ENCODE results near the gene CCT3.

The CCT3 gene

DNA sequence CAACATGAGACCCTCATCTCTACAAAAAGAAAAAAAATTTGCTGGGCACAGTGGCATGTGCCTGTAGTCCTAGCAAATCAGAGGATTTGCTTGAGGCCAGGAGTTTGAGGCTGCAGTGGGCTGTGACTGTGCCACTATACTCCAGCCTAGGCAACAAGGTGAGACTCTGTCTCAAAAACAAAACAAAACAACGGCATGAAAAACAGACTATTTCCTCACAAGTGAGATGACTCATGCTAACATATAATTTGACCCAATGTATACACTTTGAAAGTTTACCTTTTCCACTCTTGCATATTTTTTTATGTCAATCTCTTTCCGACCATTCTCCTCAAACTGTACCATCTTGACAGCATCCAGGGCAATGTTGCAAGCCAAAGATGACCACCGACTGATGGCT lies 17.5 kb downstream of the CCT3 start:
- DNase-seq (ENCODE audit: low read depth): no peak

DNA sequence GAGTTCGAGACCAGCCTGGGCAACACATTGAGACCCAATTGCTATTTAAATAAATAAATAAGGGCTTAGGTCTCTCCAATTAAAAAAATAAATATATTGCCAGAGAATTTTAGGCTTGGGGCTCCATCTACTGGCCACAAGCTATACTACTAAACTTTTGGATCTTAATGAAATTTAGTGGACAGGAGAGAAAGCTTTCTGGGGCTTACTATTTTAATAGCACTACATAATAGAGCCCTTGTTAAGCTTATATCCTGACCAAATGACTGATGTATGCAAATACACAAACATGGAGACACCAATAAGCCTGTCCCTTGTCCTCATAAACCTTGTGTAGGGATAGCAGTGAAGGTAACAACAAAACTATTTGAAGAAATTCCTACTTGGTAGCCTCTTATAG lies 18.4 kb downstream of the CCT3 start:
- DNase-seq (ENCODE audit: low read depth): no peak

GRCh38 chr1:156316909-156317308 lies 21.2 kb downstream of the CCT3 start:
- no peak for DNase-seq (ENCODE audit: low read depth)

DNA sequence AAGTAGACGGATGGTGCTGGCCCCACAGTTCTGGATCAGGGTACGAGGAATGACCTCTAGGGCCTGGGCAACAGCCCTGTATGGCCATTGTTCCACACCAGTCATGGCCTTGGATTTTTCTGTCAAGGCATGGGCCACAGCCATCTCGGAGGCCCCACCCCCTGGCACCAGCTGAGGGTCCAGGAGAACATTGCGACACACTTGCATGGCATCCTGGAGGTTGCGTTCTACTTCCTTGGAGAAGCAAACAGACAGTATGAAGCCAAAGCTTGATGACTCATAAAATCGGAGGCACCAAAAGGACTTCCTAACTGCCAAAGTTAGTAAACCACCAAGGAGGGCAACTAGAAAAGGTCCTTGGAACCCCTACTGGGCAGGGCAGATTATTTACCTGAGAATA lies 27.1 kb downstream of the CCT3 start:
- DNase-seq (ENCODE audit: low read depth): no peak

DNA sequence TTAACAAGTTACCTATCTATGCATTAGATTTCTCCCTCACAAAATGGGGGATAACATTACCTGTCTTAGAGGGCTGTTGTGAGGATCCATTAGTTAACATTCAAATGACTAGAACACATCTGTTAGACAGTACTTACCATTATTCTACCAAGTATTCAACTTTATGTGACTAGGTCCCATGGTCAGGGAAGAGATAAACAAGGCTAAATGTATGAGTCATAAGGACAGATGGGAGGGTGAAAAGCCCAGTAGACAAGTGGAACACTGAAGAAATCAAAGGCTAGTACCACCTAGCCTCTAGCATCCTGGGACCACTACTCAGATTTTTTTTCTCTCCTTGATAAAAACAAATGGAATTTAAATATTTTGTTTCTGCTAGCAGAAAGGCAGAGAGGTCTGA lies 30.0 kb downstream of the CCT3 start:
- DNase-seq (ENCODE audit: low read depth): no peak

DNA sequence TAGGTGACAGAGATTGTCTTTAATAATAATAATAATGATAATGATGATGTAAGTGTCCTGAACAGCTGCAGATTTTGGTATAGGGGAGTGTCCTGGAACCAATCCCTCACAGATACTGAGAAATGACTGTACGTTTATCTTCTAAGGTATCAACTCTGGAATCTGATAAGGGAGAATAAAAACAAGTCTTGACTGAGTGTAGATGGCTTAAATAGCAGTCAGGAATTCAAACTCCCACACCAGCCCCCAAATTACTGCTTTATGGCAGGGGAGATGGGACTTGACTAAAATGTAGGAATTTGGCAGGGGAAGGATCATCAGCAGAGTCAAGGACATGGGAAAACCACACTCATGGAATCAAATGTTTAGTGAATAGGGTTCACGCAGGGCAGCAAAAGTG lies 32.9 kb downstream of the CCT3 start:
- DNase-seq (ENCODE audit: low read depth): no peak

- DNase-seq (ENCODE audit: low read depth): no peak
These were observed 34.9 kb downstream of the CCT3 start for GRCh38 chr1:156303241-156303640.

DNA sequence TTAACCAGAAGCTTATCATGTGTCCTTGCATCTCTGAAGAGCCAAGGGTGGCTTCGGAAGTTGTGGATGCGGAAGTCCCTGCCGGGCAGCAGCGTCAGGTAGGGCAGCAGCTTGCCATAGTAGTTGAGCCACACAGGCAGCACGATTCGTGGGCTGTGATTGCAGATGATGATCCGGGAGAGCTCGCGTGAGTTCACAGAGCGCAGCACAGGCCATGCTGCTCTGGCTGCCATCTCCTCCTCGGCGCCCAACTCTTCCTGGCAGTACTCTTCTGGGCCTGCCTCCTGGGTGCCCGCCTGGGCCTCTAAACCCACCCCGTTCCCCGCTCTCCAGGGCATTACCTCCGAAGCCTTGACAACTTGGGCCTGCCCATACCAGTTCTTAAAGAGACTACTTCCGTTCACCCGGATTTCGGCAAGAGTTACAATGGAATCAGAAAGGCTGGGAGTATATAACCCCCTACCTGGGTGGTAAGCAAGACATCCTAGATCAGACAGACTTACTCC lies 39.2 kb downstream of the CCT3 start, which contains the start of gene VHLL:
Gene VHLL (minus strand): TSS at position 456 of the 506 bp plus-strand sequence. CDS start 118 bp downstream, at position 338.
- no peak for DNase-seq (ENCODE audit: low read depth)

DNA sequence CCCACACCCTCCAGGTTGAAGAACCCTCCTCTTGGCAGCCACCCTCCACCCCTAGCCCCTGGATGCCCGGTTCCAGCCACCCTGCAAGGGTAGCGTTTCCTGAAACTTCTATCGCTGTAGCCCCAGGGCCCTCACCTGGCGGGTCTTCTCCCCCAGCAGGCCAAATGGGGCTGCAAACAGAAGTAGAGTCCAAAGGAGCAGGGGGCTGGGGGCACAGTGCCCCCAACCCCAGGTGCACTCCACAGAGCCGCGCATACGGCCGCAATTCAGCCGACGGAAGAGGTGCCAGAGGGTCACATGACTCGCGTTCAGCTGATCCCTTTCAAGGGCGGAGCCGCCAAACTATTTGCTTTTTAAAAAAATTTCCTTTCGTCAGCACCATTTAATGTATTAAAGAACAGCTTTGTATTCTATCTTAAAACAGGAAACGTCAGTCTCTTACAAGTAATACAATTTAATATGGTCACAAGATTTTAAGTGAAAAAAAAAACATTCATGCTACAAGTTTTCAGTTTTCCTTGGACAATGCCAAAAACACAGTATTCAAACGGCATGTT lies 42.6 kb downstream of the CCT3 start, which contains the start of gene GLMP:
Gene GLMP (minus strand): TSS at position 289 of the 557 bp plus-strand sequence. CDS start 34 bp downstream, at position 255.
- peak; percentile 36 for DNase-seq (ENCODE audit: low read depth)

GRCh38 chr1:156293895-156294294 lies 44.2 kb downstream of the CCT3 start:
- DNase-seq (ENCODE audit: low read depth): no peak

DNA sequence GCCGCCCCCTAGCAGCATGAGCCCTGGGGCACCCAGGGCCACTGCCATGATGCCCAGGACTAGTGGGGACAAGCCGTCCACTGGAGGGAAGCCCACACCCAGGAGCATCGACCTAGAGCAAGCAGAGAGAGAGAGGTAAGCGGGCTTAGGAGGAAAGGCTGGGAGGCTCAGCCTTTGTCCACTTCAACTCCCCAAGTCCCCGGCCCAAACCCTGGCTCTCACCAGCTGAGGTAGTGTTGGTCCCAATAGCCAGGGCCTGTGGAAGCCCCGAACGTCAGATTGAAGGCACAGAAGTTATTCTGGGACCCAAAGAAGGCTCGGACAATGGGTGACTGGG lies 45.0 kb downstream of the CCT3 start:
- no peak for DNase-seq (ENCODE audit: low read depth)

- DNase-seq (ENCODE audit: low read depth): no peak
These were observed 46.6 kb downstream of the CCT3 start for GRCh38 chr1:156291226-156292061.

- no peak for DNase-seq (ENCODE audit: low read depth)
These were observed 48.2 kb downstream of the CCT3 start for GRCh38 chr1:156289857-156290256.

GRCh38 chr1:156286061-156286460 lies 52.0 kb downstream of the CCT3 start:
- no peak for DNase-seq (ENCODE audit: low read depth)

GRCh38 chr1:156285437-156285836 lies 52.7 kb downstream of the CCT3 start:
- no peak for DNase-seq (ENCODE audit: low read depth)

- DNase-seq (ENCODE audit: low read depth): no peak
These were observed 53.3 kb downstream of the CCT3 start for GRCh38 chr1:156284757-156285156.

GRCh38 chr1:156284112-156284511 lies 54.0 kb downstream of the CCT3 start, which contains the start of gene TMEM79:
Gene TMEM79, plus strand, starts transcription at chr1:156284325. Its CDS starts 902 bp downstream, at chr1:156285227.
- no peak for DNase-seq (ENCODE audit: low read depth)

DNA sequence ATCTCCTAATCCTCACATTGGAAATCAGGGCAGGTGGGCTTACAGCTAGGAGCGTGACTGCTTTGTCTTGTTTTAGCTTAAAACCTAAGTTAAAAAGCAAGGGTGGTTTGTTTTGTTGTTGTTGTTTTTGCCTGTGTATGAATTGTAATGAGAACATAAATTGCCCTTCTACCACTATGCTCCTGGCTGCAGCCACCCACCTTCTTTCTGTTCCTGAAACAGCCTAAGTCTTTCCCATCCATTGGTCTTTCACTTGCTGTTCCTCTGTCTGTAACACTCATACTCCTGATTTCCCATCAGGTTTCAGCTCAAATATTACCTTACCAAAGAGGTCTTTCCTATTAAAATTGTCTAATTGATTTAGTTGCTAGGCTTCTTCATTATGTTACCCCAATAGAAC lies 54.6 kb downstream of the CCT3 start:
- no peak for DNase-seq (ENCODE audit: low read depth)

GRCh38 chr1:156282479-156283222 lies 55.4 kb downstream of the CCT3 start, which contains the start of gene SMG5:
Gene SMG5, minus strand, starts transcription at chr1:156282825. Its CDS starts 145 bp downstream, at chr1:156282680.
- DNase-seq (ENCODE audit: low read depth): peak; percentile 92

DNA sequence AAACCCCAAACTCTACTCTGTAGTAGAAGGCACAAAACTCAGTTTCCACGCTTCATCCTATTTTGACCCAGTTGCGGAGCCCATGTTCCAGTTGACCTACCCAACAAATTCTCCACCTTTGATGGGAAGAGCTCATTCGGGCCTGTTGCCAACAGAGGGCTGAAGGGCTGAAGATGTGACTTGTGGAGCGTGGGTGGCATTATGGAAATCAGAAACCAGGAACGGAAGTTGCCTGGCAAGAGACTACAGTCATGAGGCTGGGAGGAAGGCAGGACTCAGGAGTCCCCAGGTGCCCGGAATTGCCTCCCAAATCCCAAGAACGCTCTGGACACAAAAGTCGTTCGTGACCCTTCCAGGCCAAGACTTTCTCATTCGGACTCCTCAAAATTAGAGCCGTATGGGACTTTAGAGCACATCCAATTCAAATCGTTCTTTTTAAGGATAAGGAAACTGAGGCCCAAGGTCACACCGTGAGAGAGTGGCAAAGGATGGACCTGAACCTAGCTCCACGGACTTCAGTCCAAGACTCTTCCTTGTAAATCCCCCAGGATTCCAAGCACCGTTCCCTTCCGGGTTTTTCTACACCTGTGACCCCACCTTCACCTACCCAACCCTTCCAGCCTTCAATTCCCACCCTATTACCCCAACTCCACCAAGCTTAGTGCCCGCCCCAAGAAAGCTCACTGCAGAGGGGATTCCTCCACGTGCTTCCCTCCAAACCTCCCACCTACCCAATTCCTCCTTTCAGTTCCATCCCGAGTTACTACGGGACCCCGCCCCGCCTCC lies 56.2 kb downstream of the CCT3 start:
- DNase-seq (ENCODE audit: low read depth): peak; percentile 20

- DNase-seq (ENCODE audit: low read depth): peak; percentile 26
These were observed 56.8 kb downstream of the CCT3 start for GRCh38 chr1:156281281-156281680.

GRCh38 chr1:156279837-156280236 lies 58.3 kb downstream of the CCT3 start:
- DNase-seq (ENCODE audit: low read depth): no peak

Data from activated T-cell treated with anti-CD3 and anti-CD28 coated beads for 24 hours (primary cell).